HepG2 (cell line): Measurements from ENCODE around the gene RNF17. TPM values are rescaled to one million over a fixed set of nuclear protein-coding genes. Genes with fewer than 3 reads are reported as not detected.

Source experiments
- ARID5B ChIP-seq: IDR thresholded peaks from 2 replicates; pipeline ENCODE4 v1.4.0; 2020; ENCODE audit warnings: mild to moderate bottlenecking, missing genetic modification reagents
- BRCA1 ChIP-seq: sonication (generic); formaldehyde crosslinking; IDR thresholded peaks from 2 replicates; pipeline ENCODE4 v1.4.0; 2020; ENCODE audit warnings: missing genetic modification reagents
- FOXA3 ChIP-seq: IDR thresholded peaks from 2 replicates; pipeline ENCODE4 v1.6.1; 2016; ENCODE audit warnings: missing genetic modification reagents, missing compliant biosample characterization
- PCBP2 ChIP-seq: fragments of 200-400 bp; formaldehyde crosslinking; optimal IDR thresholded peaks from 2 replicates; pipeline ENCODE3; 2018; ENCODE audit warnings: low read length, low read depth; ENCODE audit not compliant: poor library complexity, severe bottlenecking
- SRSF4 ChIP-seq: fragments of 200-400 bp; formaldehyde crosslinking; IDR thresholded peaks from one replicate; pipeline ENCODE4 v1.6.1; 2018; ENCODE audit warnings: mild to moderate bottlenecking, low read depth, low read length, moderate library complexity; ENCODE audit not compliant: poor library complexity, severe bottlenecking
- ZBTB49 ChIP-seq: sonication (generic); formaldehyde crosslinking; IDR thresholded peaks from 2 replicates; pipeline ENCODE4 v1.4.0; 2020; ENCODE audit warnings: missing genetic modification reagents, borderline replicate concordance
- ZNF12 ChIP-seq: sonication (generic); formaldehyde crosslinking; IDR thresholded peaks from 2 replicates; pipeline ENCODE4 v1.5.0; 2020; ENCODE audit warnings: missing genetic modification reagents
- ZNF180 ChIP-seq: sonication (generic); formaldehyde crosslinking; IDR thresholded peaks from 2 replicates; pipeline ENCODE4 v1.4.0; 2020; ENCODE audit warnings: low read depth, missing genetic modification reagents, borderline replicate concordance
- ZNF75D ChIP-seq: sonication (generic); formaldehyde crosslinking; IDR thresholded peaks from 2 replicates; pipeline ENCODE4 v1.8.1; 2023; ENCODE audit warnings: missing genetic modification reagents, mild to moderate bottlenecking, borderline replicate concordance
- ZSCAN20 ChIP-seq: sonication (generic); formaldehyde crosslinking; IDR thresholded peaks from 2 replicates; pipeline ENCODE4 v1.4.0; 2020; ENCODE audit warnings: missing genetic modification reagents, mild to moderate bottlenecking, borderline replicate concordance
- polyA plus RNA-seq, 8 experiments: library from polyadenylated mRNA; depleted of rRNA in 3 of 8; stranded (reverse) in 7 of 8; unstranded in 1 of 8; fragments of >200 nt; fragmentation: Illumina TruSeq in 4 of 8; extraction: Trizol in 4 of 8; gene quantifications; 2 replicates each; pipeline versions ENCODE4 v1.2.1 to v1.2.3, GENCODE V29; 2011 to 2016; ENCODE audit warnings: low read depth in 4 of 8, missing spikeins in 1 of 8, mixed read lengths in 1 of 8; ENCODE audit not compliant: insufficient read depth in 1 of 8
- total RNA-seq, 5 experiments: library from RNA; depleted of rRNA; stranded (reverse); fragments of >200 nt; fragmentation: Illumina TruSeq; extraction: Trizol; gene quantifications; 2 replicates each; pipeline ENCODE4 v1.2.3, GENCODE V29; 2016; ENCODE audit warnings: low read depth in 1 of 5

The RNF17 gene
- total and polyA plus RNA-seq, 2 of the 13 experiments (the other 11 are each of a cell fraction or from before 2014, with no cell fraction given), result not detected

GRCh38 chr13:24925318-24926231 lies 161.6 kb downstream of the RNF17 start (continued):
- TF ChIP-seq ARID5B (CRISPR knock-in tag), result peak; percentile 53; the same call in 1 of the 2 replicates
- no peak for TF ChIP-seq ZNF12 (CRISPR knock-in tag)
- TF ChIP-seq ZBTB49, result no peak
- TF ChIP-seq FOXA3 (CRISPR knock-in tag), result peak; percentile 85
- TF ChIP-seq BRCA1 (CRISPR knock-in tag), result no peak
- no peak for TF ChIP-seq PCBP2
- TF ChIP-seq SRSF4, result no peak
- TF ChIP-seq ZNF180, result no peak
- no peak for TF ChIP-seq ZSCAN20
- TF ChIP-seq ZNF75D (CRISPR knock-in tag), result no peak
